Measurements from ENCODE around the gene SEMA5A. TPM values are rescaled to one million over a fixed set of nuclear protein-coding genes. Genes with fewer than 3 reads are reported as not detected.

Gene SEMA5A
- total and polyA plus RNA-seq, 11 donors, result 4.6 to 71.5 (median 33.8) TPM

DNA sequence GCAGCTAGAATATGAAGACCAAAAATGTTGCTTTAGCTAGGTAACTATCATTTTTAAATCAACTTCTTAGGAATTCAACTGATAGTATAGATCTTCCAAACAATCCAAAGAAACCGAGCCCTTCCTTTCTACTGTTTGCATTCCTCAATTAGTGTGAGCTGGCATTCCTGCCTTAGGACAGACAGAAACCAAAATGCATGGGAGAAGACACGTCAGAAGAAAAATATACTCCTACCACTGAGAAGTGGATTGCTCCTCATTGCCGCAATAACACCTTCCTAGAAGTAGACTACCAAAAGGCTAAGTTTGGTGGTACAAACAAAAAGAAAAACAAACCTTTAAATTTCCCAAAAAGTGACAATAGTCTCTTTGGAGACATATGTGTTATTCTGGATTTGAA lies 440.0 kb downstream of the SEMA5A start:
- H3K9me3 ChIP-seq, result no peaks in the 10 kb centered on the region
- H3K4me1 ChIP-seq, result no peaks in the 10 kb centered on the region
- peaks cover 0 to 29% (median 10%) of the 10 kb centered on the region in 9 donors for H3K36me3 ChIP-seq
- DNase-seq, result no peak
- WGBS, 4 donors, result 71 to 92% (median 79%) methylated on average over 3 of the region's 3 CpGs
- no peak overlapping the region for H3K4me3 ChIP-seq
- no peak overlapping the region for H3K27ac ChIP-seq
- TF ChIP-seq, protein P1, sequence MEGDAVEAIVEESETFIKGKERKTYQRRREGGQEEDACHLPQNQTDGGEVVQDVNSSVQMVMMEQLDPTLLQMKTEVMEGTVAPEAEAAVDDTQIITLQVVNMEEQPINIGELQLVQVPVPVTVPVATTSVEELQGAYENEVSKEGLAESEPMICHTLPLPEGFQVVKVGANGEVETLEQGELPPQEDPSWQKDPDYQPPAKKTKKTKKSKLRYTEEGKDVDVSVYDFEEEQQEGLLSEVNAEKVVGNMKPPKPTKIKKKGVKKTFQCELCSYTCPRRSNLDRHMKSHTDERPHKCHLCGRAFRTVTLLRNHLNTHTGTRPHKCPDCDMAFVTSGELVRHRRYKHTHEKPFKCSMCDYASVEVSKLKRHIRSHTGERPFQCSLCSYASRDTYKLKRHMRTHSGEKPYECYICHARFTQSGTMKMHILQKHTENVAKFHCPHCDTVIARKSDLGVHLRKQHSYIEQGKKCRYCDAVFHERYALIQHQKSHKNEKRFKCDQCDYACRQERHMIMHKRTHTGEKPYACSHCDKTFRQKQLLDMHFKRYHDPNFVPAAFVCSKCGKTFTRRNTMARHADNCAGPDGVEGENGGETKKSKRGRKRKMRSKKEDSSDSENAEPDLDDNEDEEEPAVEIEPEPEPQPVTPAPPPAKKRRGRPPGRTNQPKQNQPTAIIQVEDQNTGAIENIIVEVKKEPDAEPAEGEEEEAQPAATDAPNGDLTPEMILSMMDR (IDR thresholded peaks at IDR 0.05), result no peak
- no peak for TF ChIP-seq POLR2A (IDR thresholded peaks at IDR 0.05)
- ATAC-seq, result no peak
- no peaks in the 10 kb centered on the region for H3K27me3 ChIP-seq
- intact Hi-C loops (cut with DNase I), result no loop called here

DNA sequence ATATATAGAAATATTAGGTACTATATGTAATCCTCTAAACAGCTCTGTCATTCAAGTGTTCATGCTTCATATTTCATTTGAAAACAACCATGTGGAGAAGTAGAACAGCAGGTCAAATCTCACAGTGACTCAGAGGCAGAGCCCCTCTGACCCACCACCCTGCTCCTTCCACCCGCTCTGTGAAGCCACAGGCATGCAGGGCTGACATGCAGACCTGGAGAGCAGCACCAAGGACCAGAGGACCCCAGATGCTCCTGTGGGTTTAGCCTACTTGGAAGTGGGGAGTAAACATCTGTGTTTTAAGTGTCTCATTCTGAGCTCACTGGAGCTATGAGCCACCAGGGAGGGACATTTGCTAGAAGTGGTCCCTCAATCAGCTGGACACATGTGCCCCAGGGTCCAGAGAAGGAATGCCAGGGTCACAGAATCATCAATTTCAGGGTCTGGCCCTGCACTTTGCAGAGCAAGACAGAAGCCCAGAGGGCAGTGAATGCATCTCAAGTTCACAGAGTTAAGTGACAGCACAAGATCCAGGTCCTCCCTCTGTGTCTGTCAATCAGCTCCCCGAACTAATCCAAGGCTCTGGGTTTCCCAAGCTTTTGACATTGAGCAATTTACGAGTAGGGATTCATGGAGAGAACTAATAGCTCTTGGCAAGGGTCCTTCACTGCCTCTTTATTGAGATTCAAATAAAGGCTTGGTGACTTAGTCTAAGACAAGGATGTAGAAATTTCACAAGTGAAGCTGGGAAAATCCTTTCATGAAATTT lies 441.1 kb downstream of the SEMA5A start:
- no peak overlapping the region for H3K4me3 ChIP-seq
- H3K27ac ChIP-seq, result no peak overlapping the region
- DNase-seq (no peak), ATAC-seq (no peak)
- no peaks in the 10 kb centered on the region for H3K27me3 ChIP-seq
- H3K9me3 ChIP-seq, result no peaks in the 10 kb centered on the region
- no peaks in the 10 kb centered on the region for H3K4me1 ChIP-seq
- TF ChIP-seq, protein P1 (IDR thresholded peaks at IDR 0.05), result no peak
- no peak for TF ChIP-seq POLR2A (IDR thresholded peaks at IDR 0.05)
- intact Hi-C loops (cut with DNase I), result no loop called here
- 63 to 82% (median 71%) methylated on average over 3 of the region's 3 CpGs for WGBS, 4 donors
- H3K36me3 ChIP-seq, result peaks cover 0 to 29% (median 10%) of the 10 kb centered on the region in 9 donors

DNA sequence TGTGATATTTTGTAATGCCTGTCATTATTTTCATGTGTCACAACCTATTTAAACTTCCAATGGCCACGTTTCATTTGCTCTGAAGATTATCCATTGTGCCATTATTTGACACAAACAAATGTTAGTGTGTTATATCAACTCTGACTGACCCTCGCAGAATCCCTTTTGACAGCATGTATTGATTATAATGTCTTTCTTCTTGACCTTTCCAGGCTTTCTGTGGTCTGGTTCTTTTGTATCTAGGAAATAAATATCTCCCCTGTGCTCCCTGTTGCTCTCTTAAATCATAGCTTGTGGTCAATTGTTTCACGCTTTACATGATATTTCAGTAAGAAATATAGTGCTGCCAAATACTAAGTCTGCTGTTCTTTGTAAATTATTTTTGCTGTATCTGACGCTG lies 442.6 kb downstream of the SEMA5A start:
- H3K27ac ChIP-seq, result no peak overlapping the region
- H3K4me3 ChIP-seq, result no peak overlapping the region
- no peaks in the 10 kb centered on the region for H3K4me1 ChIP-seq
- H3K36me3 ChIP-seq, result peaks cover 0 to 26% (median 10%) of the 10 kb centered on the region in 9 donors
- ATAC-seq (no peak), DNase-seq (no peak)
- no peaks in the 10 kb centered on the region for H3K27me3 ChIP-seq
- H3K9me3 ChIP-seq, result no peaks in the 10 kb centered on the region
- WGBS, 4 donors, result 77 to 83% (median 81%) methylated on average over 4 of the region's 4 CpGs
- intact Hi-C loops (cut with DNase I), result no loop called here
- TF ChIP-seq, protein P1 (IDR thresholded peaks at IDR 0.05), result no peak
- TF ChIP-seq POLR2A (IDR thresholded peaks at IDR 0.05), result no peak

DNA sequence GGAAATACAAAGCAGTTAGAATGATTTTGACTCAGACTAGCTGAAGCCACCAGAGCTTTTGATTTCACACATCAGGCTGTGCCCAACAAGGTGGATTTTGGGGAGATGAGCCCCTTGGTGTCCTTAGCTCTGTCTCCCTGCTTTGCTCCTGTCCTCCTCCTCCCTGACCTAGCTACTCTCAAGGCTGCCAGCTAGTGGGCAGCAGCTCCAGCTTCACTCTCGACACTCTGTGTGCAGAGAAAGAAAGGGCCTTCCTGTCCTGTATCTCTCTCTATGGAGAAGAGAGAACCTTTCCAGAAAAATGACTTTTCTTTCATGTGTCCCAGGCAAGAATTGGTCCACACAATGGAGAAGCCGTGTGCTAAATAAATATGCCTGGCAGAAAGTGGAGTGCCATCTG lies 446.2 kb downstream of the SEMA5A start:
- intact Hi-C loops (cut with DNase I), result no loop called here
- TF ChIP-seq, protein P1 (IDR thresholded peaks at IDR 0.05), result no peak
- no peak for TF ChIP-seq POLR2A (IDR thresholded peaks at IDR 0.05)
- ATAC-seq, result no peak
- H3K36me3 ChIP-seq, result no peaks in the 10 kb centered on the region
- H3K27ac ChIP-seq, result no peak overlapping the region
- no peaks in the 10 kb centered on the region for H3K4me1 ChIP-seq
- no peaks in the 10 kb centered on the region for H3K27me3 ChIP-seq
- no peak for DNase-seq
- H3K4me3 ChIP-seq, result no peak overlapping the region
- H3K9me3 ChIP-seq, result no peaks in the 10 kb centered on the region
- WGBS, 4 donors, result 68 to 84% (median 77%) methylated on average over 2 of the region's 2 CpGs
